ENCODE data around the gene SMKR1.

GRCh38 chr7:129538790-129539189 is 36.5 kb downstream of the SMKR1 start:
- TF ChIP-seq EZH2phosphoT487 (IDR thresholded peaks at IDR 0.05; ENCODE audit: borderline replicate concordance): no peak
- TF ChIP-seq EZH2 (IDR thresholded peaks at IDR 0.05): no peak
- no peak for TF ChIP-seq JUND (IDR thresholded peaks at IDR 0.05)
- TF ChIP-seq ELF1 (IDR thresholded peaks at IDR 0.05; ENCODE audit: borderline replicate concordance, low read depth): no peak
- TF ChIP-seq CTCF (IDR thresholded peaks at IDR 0.05 in 2 of 3, conservative IDR thresholded peaks at IDR 0.05 in 1 of 3; ENCODE audit: borderline replicate concordance in 1 of 3, insufficient read depth in 1 of 3, low read depth in 2 of 3, low read length in 2 of 3): no peak
- no peak for TF ChIP-seq POLR2AphosphoS5 (IDR thresholded peaks at IDR 0.05; ENCODE audit: low read depth, low read length)
- TF ChIP-seq POLR2A (IDR thresholded peaks at IDR 0.05; ENCODE audit: borderline replicate concordance, extremely low read depth, insufficient read depth, insufficient read length): no peak
- TF ChIP-seq TCF7L2 (IDR thresholded peaks at IDR 0.05; ENCODE audit: borderline replicate concordance, extremely low read depth, insufficient read depth, insufficient read length): no peak
- TF ChIP-seq MAX (IDR thresholded peaks at IDR 0.05): no peak
- TF ChIP-seq SIN3A (IDR thresholded peaks at IDR 0.05; ENCODE audit: low read depth): no peak
- no peak for TF ChIP-seq ZNF274 (IDR thresholded peaks at IDR 0.05; ENCODE audit: low read depth, low read length)

Measured in HCT116 (cell line).